Liver (tissue), 3 donors: ENCODE data around the gene RNF151.

ENCODE experiments used
- RAD21 ChIP-seq, 2 donors: IDR thresholded peaks; 2 replicates each; pipeline ENCODE4 v1.6.1; 2016; ENCODE audit warnings: antibody characterized with exemption in 2 of 2, mild to moderate bottlenecking in 2 of 2
- RXRA ChIP-seq, 2 donors: IDR thresholded peaks; 2 replicates each; pipeline ENCODE4 v1.6.1; 2017 to 2018; ENCODE audit warnings: antibody characterized with exemption in 2 of 2, mild to moderate bottlenecking in 1 of 2
- SP1 ChIP-seq: IDR thresholded peaks from 2 replicates; pipeline ENCODE4 v1.6.1; 2018; ENCODE audit warnings: antibody characterized with exemption, mild to moderate bottlenecking
- TAF1 ChIP-seq: conservative IDR thresholded peaks from 2 replicates; pipeline ENCODE4 v1.6.1; 2016; ENCODE audit warnings: antibody characterized with exemption, mild to moderate bottlenecking
- TF ChIP-seq, protein P1 (sequence below): fragments of 150-350 bp; IDR thresholded peaks from 2 replicates; pipeline ENCODE4 v1.5.1; 2017; ENCODE audit warnings: improper control_type of control experiment, low read depth, low read length; ENCODE audit not compliant: missing input control
- TF ChIP-seq, protein P2 (sequence below): IDR thresholded peaks from 2 replicates; pipeline ENCODE4 v1.6.1; 2016; ENCODE audit warnings: antibody characterized with exemption
- TF ChIP-seq, protein P3 (sequence below): IDR thresholded peaks from 2 replicates; pipeline ENCODE4 v1.6.1; 2016; ENCODE audit warnings: antibody characterized with exemption
- donor health status: healthy.
- donor health status: healthy.

DNA sequence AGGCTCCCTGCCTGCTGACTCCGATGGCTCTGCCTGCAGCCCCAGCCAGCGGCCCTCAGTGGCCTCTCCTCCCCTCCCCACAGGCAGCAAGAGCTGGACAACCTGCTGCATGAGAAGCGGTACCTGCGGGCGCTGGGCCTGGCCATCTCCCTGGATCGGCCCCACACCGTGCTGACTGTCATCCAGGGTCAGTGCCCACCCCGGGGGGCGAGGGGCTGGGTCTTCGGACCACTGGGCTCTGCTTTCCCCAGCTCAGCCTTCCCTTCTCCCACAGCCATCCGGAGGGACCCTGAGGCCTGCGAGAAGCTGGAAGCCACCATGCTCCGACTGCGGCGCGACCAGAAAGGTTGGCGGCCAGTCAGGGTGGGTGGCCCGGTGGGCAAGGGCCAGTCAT is 11.2 kb downstream of the RNF151 start:
- TF ChIP-seq RAD21 (IDR thresholded peaks at IDR 0.05) (no peak), TAF1 (no peak), RXRA (IDR thresholded peaks at IDR 0.05) (no peak), SP1 (no peak)
- TF ChIP-seq, protein P1, sequence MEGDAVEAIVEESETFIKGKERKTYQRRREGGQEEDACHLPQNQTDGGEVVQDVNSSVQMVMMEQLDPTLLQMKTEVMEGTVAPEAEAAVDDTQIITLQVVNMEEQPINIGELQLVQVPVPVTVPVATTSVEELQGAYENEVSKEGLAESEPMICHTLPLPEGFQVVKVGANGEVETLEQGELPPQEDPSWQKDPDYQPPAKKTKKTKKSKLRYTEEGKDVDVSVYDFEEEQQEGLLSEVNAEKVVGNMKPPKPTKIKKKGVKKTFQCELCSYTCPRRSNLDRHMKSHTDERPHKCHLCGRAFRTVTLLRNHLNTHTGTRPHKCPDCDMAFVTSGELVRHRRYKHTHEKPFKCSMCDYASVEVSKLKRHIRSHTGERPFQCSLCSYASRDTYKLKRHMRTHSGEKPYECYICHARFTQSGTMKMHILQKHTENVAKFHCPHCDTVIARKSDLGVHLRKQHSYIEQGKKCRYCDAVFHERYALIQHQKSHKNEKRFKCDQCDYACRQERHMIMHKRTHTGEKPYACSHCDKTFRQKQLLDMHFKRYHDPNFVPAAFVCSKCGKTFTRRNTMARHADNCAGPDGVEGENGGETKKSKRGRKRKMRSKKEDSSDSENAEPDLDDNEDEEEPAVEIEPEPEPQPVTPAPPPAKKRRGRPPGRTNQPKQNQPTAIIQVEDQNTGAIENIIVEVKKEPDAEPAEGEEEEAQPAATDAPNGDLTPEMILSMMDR = no peak
- TF ChIP-seq, protein P2, sequence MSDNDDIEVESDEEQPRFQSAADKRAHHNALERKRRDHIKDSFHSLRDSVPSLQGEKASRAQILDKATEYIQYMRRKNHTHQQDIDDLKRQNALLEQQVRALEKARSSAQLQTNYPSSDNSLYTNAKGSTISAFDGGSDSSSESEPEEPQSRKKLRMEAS = no peak
- TF ChIP-seq, protein P3, sequence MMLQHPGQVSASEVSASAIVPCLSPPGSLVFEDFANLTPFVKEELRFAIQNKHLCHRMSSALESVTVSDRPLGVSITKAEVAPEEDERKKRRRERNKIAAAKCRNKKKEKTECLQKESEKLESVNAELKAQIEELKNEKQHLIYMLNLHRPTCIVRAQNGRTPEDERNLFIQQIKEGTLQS = no peak
